ENCODE measurements around the gene TULP3.

Gene TULP3

DNA sequence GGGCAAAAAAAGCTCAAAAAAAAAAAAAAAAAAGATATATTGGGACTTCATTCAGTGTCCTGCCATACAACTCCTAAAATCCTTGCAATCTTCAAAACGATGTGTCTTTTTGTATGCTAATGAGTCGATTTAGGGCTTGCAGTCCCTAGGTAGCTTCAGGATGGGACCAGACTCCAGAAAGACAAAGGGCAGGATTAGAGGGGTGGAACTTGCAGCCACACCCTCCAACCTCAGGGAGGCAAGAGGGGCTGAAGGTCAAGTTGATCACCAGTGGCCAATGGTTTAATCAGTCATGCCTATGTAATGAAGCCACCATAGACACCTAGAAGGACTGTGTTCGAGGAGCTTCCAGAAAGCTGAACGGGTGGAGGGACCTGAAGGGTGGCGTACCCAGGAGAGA, 97.8 kb downstream of the TULP3 start:
- no peaks in the 10 kb centered on the region for H3K27me3 ChIP-seq (ENCODE audit: insufficient read depth, low read depth)

More for the DNA sequence above, 97.8 kb downstream of the TULP3 start:
- H4K20me1 ChIP-seq (ENCODE audit: insufficient read depth): no peaks in the 10 kb centered on the region
- H2AFZ ChIP-seq (ENCODE audit: low read depth): no peak overlapping the region
- no peaks in the 10 kb centered on the region for H3K36me3 ChIP-seq (ENCODE audit: insufficient read depth)
- H3K4me2 ChIP-seq: no peak overlapping the region
- H3K79me2 ChIP-seq (ENCODE audit: insufficient read depth, low read depth): no peaks in the 10 kb centered on the region; the same call in 1 of the 2 replicates
- H3K27ac ChIP-seq: no peak overlapping the region
- H3K4me1 ChIP-seq (ENCODE audit: low read depth, poor library complexity, severe bottlenecking): no peaks in the 10 kb centered on the region
- TF ChIP-seq, protein P1, sequence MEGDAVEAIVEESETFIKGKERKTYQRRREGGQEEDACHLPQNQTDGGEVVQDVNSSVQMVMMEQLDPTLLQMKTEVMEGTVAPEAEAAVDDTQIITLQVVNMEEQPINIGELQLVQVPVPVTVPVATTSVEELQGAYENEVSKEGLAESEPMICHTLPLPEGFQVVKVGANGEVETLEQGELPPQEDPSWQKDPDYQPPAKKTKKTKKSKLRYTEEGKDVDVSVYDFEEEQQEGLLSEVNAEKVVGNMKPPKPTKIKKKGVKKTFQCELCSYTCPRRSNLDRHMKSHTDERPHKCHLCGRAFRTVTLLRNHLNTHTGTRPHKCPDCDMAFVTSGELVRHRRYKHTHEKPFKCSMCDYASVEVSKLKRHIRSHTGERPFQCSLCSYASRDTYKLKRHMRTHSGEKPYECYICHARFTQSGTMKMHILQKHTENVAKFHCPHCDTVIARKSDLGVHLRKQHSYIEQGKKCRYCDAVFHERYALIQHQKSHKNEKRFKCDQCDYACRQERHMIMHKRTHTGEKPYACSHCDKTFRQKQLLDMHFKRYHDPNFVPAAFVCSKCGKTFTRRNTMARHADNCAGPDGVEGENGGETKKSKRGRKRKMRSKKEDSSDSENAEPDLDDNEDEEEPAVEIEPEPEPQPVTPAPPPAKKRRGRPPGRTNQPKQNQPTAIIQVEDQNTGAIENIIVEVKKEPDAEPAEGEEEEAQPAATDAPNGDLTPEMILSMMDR (conservative IDR thresholded peaks at IDR 0.05; ENCODE audit: low read depth, low read length): no peak
- no peak overlapping the region for H3K4me3 ChIP-seq (IDR thresholded peaks at IDR 0.05; ENCODE audit: insufficient read depth, low read depth, low read length)
- no peak overlapping the region for H3K9ac ChIP-seq
